GM18507 (cell line): ENCODE data around the gene AMIGO3.
"Not testable (repeated sequence)": the region's sequence is repeated elsewhere in the genome, so short reads cannot be mapped to it uniquely, and the experiment has no call there.

Source experiments
- DNase-seq: peaks from one replicate; pipeline ENCODE4 v3.0.0; 2011; ENCODE audit warnings: low read depth; ENCODE audit not compliant: insufficient read length; ENCODE audit errors: extremely low spot score
- FAIRE-seq: peaks from 2 replicates; lab custom pipeline; 2011; peaks lifted over from hg19 to GRCh38; lab: Jason Lieb, UNC

The AMIGO3 gene

DNA sequence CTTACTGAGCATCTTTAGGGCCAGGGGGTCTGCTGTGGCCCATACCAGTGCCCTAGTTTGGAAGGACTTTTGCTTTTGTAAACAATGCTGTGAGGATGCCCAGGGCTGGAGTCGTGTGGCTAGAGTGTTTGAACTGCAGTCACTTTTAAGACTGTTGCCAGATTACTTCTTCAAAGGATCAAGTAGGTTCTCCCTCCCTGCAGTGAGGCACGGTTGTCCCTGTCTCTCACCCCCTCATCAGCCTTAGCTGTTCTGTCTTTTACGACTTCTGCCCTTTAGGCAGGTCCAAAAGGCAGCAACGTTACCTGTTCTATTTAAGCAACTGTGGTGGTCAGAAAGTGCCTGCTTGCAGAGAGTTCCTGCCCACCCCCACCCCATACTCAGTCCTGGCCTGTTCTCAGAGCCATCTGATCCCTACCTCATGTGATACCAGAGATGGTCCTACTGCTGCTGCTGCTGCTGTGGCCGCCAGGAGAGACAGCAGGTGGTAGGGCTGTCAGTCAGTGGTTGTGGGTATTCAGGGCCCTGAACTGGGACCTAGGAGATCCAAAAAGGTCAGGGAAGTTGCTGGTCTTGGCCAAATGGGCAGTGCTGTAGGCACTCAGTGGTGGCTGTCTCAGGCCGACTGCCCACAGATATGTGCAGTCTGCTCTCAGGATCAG is 24.9 kb downstream of the AMIGO3 start:
- not testable (repeated sequence) for FAIRE-seq, DNase-seq

DNA sequence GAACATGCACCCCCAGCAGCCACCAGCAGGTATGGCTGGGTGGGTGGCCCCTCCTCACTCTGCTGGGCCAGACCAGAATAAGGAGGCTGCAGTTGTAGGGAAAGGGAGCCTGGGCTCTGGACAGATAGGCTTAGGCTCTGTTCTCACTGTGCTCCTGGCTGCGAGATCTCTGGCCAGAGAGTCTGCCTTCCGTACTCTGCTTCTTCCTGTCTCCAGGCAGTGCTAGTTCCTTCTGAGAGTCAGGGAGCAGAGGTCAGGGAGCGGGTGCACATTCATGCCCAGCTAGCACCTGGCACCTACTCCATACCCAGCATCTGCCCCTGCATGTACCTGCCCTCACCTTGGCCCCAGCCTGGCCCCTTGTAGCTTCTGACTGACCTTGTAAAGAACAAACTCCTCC is 28.0 kb downstream of the AMIGO3 start:
- not testable (repeated sequence) for FAIRE-seq, DNase-seq

DNA sequence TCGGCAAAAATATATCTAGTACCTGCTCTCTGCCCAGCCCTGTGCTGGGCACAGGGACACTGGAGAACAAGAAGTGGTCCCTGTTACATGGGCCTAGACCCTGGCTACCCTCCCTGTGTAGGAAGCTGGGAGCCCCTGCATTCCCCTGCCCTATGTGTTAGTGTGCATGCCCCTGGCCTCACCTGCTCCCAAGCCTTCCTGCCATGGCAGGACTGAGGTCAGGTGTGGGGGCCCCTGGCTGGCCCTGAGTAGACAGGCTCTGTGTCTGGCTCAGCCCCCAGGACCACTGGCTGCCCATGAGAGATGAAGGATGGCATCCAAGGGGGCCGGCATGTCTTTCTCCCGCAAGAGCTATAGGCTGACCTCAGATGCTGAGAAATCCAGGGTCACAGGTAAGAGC is 28.6 kb downstream of the AMIGO3 start:
- DNase-seq, FAIRE-seq: not testable (repeated sequence)

DNA sequence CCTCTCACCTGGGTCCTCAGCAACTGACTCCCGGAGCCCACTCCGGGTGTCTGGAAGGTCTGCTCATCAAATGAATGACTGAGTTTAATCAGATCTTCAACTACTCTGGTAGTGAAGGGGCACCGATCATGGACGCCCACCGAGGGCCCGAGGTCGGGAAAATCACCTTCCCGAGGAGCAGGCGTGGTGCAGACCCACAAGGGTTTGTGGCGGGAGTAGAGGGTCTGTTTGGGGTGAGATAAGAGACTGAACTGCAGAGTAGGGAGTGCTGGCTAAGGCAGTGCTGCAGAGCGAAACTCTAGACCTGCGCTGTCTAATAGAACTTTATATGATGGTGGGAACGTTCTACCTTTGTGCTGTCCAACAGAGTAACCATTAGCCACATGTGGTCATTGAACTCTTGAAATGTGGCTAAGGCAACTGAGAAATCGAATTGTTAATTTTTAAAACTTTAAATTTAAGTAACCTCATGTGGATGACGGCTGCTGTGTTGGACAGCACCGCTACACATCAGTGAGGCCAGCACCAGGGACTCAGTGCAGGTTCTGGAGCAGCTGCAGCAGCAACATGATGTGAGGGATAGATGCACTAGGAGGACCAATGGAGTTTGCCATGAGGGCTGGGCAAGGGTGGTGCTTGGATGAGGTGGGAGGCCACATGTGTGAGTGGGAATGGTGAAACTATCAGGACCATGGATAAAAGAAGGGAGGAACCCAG is 29.4 kb downstream of the AMIGO3 start:
- not testable (repeated sequence) for FAIRE-seq, DNase-seq

DNA sequence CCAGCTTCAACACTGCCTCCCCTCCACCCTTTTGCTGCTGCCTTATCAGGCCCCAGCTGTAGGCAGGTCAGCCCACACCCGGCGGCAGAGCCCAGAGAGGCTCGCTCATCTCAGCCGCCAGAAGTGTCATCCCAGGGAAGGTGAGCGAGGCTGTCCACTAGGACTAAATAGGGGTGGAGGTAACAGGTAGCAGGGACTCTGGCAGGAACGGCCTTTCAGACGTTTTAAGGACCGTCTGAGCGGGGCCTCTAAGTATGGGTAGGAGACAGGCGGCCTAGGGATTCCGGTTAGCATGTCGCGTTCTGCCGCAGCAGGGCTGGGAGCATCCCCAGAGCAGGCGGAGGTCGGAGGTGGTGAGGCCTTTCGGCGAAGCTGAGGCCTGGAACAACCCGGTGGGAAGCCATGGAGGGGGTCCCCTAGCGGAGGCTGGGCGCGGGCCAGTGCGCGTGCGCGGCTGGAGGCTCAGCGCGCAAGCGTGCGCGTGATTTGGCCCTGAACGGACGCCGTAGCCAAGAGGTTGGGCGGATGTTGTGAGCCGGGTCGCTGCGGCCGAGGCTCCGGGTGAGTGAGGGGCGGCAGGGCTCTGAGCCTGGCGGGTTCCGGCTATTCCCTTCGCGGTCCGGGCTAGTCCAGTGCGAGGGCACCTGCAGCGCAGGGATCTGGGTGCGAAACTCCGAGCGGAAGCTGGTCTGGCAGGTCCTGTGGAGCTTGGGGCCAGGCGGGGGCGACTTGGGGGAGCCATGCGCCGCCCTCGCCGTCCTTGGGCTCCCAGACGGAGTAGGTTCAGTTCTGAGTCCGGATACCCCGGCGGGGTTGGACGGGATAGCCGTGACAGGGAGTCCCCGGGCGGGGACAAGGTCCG is 30.2 kb downstream of the AMIGO3 start, which contains the start of the genes MST1 and RNF123:
Gene MST1 (minus strand): TSS at position 429 of the 862 bp plus-strand sequence. CDS start 783 bp downstream, outside the sequence.
Gene RNF123 (plus strand): TSS at position 512 of the 862 bp plus-strand sequence. CDS start 1,609 bp downstream, outside the sequence.
- DNase-seq, result peak; percentile 91
- peak; percentile 42 for FAIRE-seq

DNA sequence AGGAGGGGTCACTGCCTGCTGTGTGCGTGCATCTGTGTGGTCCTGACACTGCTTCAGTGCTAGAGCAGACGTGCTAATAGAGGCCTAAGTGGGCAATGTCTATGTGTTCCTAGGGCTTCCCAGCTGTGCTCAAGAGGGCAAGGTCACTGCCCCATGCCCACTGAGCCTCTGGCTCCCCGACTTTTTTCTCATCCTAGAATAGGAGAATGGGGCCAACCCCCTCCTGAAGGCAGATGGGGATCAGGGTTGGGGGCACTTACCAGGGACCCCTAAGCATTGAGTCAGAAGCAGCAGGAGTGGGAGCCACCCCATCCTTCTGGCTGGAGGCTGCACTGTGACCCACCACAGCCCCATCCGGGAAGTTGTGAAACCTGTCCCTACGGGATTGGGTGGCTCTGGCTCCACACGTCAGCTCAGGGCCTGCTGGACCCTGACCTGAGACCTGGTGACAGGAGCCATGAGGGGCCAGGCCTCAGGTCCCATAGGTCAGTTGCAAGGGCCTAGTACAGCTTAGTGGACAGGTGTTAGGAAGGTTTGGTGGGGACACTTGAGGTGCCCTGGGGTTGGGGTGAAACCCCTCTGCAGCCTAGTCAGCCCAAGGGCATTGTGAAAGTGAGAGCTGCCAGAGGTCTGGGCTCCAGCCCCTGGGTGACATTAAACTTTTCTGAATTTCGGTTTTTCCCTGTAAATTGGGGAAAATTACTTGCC is 31.0 kb downstream of the AMIGO3 start:
- DNase-seq, FAIRE-seq: not testable (repeated sequence)

DNA sequence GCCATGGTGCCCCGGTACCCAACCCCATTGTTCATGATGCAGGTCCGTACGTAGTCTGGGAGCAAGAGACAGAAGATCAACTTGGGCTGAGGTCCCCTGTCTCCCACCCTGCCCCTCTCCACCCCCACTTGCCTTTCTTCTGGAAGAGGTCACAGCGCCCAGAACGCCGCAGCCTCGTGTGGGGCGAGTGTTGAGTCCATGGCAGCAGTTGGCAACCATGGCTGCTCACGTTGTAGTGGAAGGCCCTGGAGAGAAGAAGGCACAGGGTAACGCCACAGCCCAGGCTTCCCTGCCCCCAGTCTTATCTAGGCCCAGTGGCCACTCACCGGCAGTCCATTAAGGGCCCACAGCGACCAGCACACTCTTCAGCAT is 32.1 kb downstream of the AMIGO3 start:
- not testable (repeated sequence) for FAIRE-seq, DNase-seq

DNA sequence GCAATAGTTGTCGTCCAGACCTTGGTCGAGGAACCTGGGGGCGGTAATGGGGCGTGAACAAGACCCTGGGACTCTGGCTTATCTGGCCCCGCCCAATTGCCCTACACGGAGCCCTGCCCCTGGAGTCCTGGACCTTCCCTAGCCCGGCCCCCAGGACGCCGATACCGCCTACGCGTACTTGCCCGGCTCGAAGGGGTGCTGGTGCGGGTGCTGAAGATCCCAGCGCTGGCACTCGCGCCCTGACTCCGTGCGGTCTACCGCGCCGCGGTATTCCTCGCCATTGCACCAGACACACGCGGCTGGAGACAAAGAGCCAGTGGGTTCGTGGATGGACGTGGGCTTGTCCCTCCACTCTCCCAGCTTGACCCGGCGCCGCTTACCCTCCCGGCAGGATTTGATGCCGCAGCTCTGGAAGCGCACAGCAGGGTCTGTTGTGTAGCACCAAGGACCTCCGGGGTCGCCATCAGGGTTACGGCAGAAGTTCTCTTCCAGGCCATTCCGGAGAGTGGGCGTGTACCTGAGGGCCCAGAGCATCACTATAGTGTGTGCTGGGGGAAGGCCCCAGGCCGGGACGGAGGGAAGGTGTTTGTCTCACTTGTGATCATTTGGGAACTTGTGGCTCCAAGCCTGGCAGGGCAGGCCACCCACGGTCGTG is 32.6 kb downstream of the AMIGO3 start:
- FAIRE-seq, DNase-seq: not testable (repeated sequence)

DNA sequence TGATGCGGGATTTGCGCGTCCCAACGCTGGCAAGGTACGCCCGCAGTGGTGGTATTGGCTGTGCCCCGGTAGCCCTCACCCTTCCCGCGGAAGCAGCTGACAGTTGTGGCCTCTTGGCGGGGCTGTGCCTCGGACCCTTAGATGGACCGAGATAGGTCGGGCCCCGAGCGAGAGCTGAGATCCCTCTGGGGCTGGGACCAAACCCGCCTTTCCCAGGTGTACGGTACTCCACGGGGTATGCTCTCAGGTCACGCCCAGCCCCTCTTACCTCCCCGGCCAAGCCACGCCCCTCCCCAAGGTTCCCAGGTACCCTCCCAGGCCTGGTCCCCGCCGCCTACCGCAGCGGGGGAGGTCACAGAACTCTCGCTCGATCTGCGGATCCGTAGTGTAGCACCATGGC is 33.1 kb downstream of the AMIGO3 start:
- not testable (repeated sequence) for FAIRE-seq, DNase-seq

DNA sequence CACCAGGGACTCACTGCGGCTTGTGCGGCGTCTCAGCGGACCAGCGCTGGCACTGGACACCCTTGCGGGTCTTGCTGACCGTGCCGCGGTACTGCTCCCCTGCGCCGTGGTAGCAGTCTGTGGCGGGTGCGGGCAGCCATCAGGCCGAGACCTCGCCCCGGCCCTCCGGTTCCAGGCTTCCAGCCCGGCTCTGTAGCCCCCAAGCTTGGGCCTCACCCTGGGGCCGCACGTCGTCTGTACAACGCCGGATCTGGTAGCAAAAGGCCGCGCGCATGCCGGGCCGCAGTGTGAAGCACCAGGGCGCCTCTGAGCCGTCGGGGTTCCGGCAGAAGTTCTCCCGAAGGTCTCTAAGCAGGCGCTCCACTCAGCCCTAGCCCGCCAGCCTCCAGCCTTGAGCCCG is 33.6 kb downstream of the AMIGO3 start:
- FAIRE-seq, DNase-seq: not testable (repeated sequence)

DNA sequence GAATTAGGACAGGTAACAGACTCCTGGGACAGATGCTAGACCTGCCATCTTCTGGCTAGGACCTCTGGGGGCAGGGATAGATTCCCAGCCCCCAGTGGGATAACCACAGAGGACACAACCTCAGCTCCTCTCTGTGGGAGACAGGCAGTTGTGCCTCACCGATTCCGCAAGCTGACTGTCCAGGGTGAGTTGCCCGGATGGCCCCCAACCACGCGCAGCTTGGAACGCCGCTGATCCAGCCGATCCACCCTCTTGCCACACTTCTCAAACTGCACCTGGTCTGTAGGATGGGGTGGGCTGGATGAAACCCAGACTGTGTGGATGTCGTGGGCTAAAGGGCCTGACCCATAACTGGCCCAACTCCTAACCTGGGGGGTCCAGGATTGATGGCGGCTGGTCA is 34.4 kb downstream of the AMIGO3 start:
- not testable (repeated sequence) for DNase-seq, FAIRE-seq

DNA sequence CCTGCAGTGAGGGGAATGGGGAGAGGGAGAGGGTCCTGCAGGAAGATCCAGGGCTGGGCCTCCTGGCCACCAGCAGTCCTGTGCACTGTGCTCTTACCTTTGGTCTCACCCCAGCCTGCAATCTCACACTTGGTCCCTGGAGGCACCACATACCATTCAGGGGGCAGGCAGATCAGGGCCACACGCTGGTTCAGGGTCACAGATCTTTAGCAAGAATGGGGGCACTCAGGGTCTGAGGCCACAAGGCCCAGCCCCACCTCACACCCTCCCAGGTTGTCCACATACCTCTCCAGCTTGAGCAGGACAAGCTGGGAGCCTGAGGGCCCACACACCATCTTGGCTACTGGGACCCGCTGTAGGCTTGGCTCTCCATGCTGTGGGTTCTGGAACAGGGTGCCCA is 35.0 kb downstream of the AMIGO3 start:
- FAIRE-seq, DNase-seq: not testable (repeated sequence)

DNA sequence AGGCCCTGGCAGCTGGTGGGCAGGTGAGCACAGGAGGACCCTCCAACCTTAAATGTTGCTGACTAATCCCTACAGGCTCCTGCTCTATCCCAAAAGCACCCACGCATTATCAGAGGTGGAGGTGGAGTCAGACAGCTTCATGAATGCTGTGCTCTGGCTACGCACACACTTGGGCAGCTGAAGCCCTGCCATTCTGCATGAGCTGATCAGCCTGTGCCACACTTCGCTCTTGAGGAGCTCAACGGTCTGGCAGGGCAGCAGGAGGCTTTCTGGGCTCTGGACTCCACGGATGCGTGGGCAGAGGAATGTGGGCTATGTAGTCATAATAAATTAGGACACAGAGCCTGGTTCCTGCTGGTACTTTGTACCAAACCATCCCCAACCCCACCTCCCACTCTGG is 36.3 kb downstream of the AMIGO3 start:
- no peak for FAIRE-seq
- no peak for DNase-seq

DNA sequence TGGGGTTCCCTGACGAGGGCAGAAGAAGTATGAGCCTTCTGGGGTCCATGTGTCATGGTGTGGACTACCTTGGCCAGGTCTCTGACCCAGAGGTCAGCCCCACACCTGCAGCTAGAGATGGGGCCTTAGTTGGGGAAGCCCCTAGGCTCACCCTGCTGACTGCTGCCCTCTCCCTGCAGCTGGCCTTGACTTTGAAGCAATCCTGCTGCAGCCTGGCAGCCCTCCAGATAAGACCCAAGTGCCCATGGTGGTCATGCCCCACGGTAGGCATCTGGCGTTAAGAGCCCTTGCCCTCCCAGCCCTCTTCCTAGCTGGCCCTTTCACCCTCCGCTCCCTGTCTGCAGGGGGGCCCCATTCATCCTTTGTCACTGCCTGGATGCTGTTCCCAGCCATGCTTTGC is 37.9 kb downstream of the AMIGO3 start:
- no peak for FAIRE-seq
- DNase-seq, result no peak

DNA sequence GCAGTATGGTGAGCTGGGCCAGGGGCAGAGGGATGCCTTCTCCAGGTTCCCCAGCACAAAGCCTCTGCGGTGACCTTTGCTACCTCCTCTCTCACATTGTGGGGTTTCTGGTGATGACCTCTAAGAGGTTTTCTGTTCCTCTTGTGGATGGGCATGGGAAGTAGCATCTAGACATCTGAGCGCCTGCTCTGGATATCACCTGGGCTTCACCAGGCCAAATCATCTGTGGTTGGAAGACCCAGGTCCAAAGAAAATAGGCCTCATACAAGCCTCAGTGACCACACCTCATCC is 38.3 kb downstream of the AMIGO3 start:
- FAIRE-seq (no peak), DNase-seq (no peak)

DNA sequence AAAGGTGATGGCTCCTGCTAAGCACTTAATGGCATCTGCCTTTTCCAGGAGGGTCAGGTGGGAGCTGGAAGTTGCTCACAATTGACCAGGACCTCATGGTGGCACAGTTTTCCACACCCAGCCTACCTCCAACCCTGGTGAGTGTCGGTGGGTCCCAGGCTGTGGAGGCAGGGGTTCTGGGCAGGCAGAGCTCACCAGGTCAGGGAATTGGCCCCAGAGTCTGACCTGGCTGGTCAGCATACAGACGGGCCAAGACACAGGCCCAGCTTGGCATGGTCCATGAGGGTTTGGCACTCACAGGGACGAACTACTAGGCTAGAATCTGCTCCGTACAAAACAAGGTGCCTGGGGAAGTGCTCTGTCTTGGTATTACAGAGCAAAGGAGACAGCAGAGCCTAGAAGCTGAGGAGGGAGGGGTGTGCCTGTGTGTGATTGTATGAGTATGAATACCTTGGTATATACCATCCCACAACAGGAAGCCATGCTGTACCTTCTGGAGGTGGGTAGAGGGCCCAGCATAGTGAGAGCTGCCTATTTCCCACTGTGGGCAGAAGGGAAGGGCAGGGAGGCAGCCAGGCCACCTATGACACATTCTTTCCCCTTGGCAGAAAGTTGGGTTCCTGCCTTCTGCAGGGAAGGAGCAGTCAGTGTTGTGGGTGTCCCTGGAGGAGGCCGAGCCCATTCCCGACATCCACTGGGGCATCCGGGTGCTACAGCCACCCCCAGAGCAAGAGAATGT is 38.8 kb downstream of the AMIGO3 start:
- no peak for DNase-seq
- no peak for FAIRE-seq

DNA sequence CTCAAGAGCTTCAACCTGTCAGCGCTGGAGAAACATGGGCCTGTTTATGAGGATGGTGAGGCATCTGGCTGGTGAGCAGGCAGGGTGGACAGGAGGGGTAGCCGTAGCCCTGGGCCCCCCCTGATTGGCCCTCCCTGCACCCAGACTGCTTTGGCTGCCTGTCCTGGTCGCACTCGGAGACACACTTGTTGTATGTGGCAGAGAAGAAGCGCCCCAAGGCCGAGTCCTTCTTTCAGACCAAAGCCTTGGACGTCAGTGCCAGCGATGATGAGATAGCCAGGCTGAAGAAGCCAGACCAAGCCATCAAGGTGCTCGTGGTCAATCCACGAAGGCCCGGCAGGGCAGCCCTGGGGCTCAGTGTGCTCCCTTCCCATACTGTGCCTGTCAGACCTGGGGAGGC is 43.6 kb downstream of the AMIGO3 start:
- no peak for FAIRE-seq
- DNase-seq, result no peak

DNA sequence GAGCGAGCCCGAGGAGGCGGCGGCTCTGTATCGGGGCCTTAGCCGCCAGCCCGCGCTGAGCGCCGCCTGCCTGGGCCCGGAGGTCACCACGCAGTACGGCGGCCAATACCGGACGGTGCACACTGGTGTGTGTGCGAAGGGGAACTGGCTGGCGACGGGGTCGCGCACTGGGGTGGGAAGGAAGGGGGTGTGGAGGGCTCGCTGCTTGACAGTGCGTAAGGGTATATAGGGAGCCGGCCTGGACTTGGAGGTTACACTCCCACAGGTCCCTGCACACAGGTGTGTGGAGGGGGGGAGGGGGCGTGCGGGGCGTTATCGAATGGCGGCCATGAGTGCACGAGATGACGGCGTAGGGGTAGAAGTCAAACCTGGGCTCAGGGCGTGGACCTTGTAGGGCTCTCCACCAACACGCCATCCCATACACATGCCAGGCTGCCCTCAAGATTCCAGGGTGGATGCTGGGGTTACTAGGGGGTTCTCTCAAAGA is 44.9 kb downstream of the AMIGO3 start:
- DNase-seq, result no peak
- FAIRE-seq, result no peak
